ENCODE measurements around the gene RNF168. TPM values are rescaled to one million over a fixed set of nuclear protein-coding genes. Genes with fewer than 3 reads are reported as not detected.
A peak's percentile ranks its signal among the peaks of the same experiment; 100 is the strongest.
"Not testable (repeated sequence)": the region's sequence is repeated elsewhere in the genome, so short reads cannot be mapped to it uniquely, and the experiment has no call there.

Gene RNF168
- 10 to 100 TPM; 10.9 to 23.7 (median 15.3) TPM for total RNA-seq

DNA sequence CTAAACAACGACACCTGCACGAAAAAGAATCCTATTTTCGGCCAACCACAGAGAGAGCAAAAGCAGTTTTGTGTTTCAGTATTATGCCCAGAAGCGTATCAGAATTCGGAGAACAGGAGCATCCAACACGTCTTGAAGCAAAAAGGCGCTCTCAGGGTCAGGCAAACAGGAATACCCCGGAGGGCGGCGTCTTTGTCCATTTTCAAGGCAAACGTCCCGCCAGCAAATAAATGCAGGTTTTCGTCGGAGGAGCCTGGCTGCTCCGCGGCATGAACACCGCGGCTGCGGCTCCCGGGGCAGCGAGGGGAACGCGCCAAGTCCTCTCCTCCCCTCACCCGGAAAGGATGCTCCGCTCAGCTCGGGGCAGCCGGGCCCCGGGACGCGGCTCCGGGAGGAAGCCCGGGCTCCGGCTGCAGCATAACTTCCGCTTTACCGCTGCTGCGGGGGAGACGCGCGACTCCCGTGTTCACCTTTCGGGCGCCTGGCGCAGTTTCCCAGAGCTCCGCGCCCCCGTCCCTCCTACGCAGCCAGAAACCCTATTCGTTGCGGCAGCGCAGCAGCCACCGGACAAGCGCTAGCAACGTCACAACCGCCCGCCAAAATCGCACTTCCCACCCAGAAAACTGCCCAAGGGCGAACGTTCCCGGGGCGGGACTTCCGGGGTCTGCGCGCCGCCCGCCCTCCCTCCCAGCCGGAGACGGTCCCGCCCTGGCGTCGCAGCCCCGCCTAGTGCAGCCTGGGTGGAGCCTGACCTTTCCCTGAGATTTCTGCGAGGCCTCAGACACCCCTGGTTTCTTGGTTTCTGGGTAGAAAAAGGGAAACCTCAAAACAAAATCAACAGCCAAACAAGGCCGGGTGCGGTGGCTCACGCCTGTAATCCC is at the start of gene RNF168:
Gene RNF168, minus strand, starts transcription at position 573 of the 881 bp plus-strand sequence. CDS start 595 bp downstream, outside the sequence.
- Histone ChIP-seq H3K4me1 (replicated peaks in 1 of 2) (peaks cover 6 to 8% of the 10 kb centered on the region in 2 donors), H3K4me3 (peak within 1 kb of the TSS; percentile 74 to 88 (median 85)), H3K27ac (peak within 1 kb of the TSS; percentile 70 to 83)
- WGBS, 10 experiments: 0 to 2% (median 0%) methylated on average over 3 to 9 of the region's 75 CpGs; no CpG with 5 or more reads in 5 of the 10 experiments
- in situ Hi-C loops (cut with MboI; ENCODE audit: low pct_unique_long_range_greater_than_20kb in 2 of 9, low sequenced_read_pairs in 9 of 9, unreplicated experiment in 9 of 9): loop anchor here in 1 of 9 experiments (25.0 kb wide), 2 partner anchors 241 to 466 kb away; no protein-coding TSS in a partner anchor
- ATAC-seq (replicated peaks in 6 of 8): peak; percentile 71 to 92 (median 91)

- Histone ChIP-seq H3K4me1 (replicated peaks in 1 of 2) (no peaks in the 10 kb centered on the region), H3K27ac (no peak overlapping the region), H3K4me3 (no peak overlapping the region)
- no peak for ATAC-seq (replicated peaks in 6 of 8)
- 83 to 100% (median 95%) methylated on average over 2 to 5 of the region's 5 CpGs for WGBS, 10 experiments
- in situ Hi-C loops (cut with MboI; ENCODE audit: low pct_unique_long_range_greater_than_20kb in 2 of 9, low sequenced_read_pairs in 9 of 9, unreplicated experiment in 9 of 9): no loop called here
Observed at GRCh38 chr3:196552253-196552652, 48.7 kb upstream of the RNF168 start.

DNA sequence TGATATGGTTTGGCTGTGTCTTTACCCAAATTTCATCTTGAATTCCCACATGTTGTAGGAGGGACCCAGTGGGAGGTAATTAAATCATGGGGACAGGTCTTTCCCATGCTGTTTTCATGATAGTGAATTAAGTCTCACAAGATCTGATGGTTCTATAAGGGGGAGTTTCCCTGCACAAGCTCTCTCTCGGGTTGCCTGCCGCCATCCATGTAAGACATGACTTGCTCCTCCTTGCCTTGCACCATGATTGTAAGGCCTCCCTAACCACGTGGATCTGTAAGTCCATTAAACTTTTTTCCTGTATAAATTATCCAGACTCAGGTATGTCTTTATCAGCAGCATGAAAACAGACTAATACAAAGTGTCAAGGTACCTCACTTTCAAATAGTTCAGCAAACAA is 46.6 kb upstream of the RNF168 start:
- H3K4me3 ChIP-seq; in situ Hi-C loops (cut with MboI; ENCODE audit: low pct_unique_long_range_greater_than_20kb in 2 of 9, low sequenced_read_pairs in 9 of 9, unreplicated experiment in 9 of 9); ATAC-seq (replicated peaks in 6 of 8); H3K4me1 ChIP-seq (replicated peaks in 1 of 2); H3K27ac ChIP-seq: not testable (repeated sequence)
- 54 to 100% (median 100%) methylated on average over 2 to 3 of the region's 3 CpGs; no CpG with 5 or more reads in 5 of the 10 experiments for WGBS, 10 experiments

DNA sequence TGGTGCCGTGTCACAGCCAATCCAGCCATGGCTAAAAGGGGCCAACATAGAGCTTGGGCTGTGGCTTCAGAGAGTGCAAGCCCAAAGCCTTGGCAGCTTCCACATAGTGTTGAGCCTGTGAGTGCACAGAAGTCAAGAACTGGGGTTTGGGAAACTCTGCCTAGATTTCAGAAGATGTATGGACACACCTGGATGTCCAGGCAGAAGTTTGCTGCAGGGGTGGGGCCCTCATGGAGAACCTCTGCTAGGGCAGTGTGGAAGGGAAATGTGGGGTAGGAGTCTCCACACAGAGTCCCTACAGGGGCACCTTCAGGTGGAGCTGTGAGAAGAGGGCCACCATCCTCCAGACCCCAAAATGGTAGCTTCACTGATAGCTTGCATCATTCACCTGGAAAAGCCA is 45.7 kb upstream of the RNF168 start:
- WGBS, 10 experiments: 71 to 80% methylated on average over 1 of the region's 1 CpG; no CpG with 5 or more reads in 8 of the 10 experiments
- ATAC-seq (replicated peaks in 6 of 8); in situ Hi-C loops (cut with MboI; ENCODE audit: low pct_unique_long_range_greater_than_20kb in 2 of 9, low sequenced_read_pairs in 9 of 9, unreplicated experiment in 9 of 9): not testable (repeated sequence)

DNA sequence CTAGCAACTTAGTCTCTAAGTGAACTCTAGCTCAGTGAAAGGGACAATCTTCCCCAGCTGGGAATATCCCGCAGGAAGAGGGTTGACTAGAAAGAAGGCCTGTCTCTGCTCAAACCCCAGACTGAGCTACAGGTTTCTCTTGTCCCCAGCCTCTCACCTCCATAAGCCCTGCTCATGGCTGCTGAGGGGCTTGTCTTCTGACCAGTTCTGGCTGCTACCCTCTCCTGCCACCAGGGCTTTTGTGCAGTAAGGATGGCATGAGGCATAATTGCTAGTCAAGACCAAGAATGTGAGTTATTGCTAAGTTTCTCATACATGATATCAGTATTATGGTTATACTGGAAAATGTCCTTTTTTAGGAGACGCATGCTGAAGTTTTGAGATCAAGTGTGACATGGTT is 43.5 kb upstream of the RNF168 start:
- H3K27ac ChIP-seq: no peak overlapping the region
- WGBS, 10 experiments: 82 to 100% (median 92%) methylated on average over 1 to 2 of the region's 2 CpGs; no CpG with 5 or more reads in 5 of the 10 experiments
- H3K4me1 ChIP-seq (replicated peaks in 1 of 2): no peaks in the 10 kb centered on the region
- in situ Hi-C loops (cut with MboI; ENCODE audit: low pct_unique_long_range_greater_than_20kb in 2 of 9, low sequenced_read_pairs in 9 of 9, unreplicated experiment in 9 of 9): no loop called here
- H3K4me3 ChIP-seq: no peak overlapping the region
- no peak for ATAC-seq (replicated peaks in 6 of 8)

More for the DNA sequence above, 45.7 kb upstream of the RNF168 start:
- not testable (repeated sequence) for H3K4me3 ChIP-seq; H3K27ac ChIP-seq; H3K4me1 ChIP-seq (replicated peaks in 1 of 2)

DNA sequence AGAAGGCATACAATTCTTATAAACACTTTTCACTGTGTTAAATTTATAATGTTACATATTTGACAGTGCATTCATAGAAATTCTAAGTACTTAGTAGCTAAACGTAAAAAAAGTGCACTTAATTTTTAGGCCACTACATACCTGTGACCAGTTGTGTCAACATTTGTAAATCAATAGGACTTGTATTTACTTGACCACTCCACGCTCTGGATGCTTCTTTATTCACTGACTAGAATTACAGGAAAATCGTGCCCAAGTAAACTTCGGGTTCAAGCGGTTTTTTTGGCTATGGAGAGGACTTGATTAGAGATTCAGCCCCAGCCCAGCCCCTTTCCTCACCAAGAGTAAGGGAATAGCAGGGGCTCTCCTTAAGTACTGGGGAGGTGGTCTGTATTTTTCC is 43.0 kb upstream of the RNF168 start:
- 40 to 100% (median 76%) methylated on average over 1 to 5 of the region's 5 CpGs for WGBS, 10 experiments
- in situ Hi-C loops (cut with MboI; ENCODE audit: low pct_unique_long_range_greater_than_20kb in 2 of 9, low sequenced_read_pairs in 9 of 9, unreplicated experiment in 9 of 9): no loop called here
- H3K27ac ChIP-seq: no peak overlapping the region
- H3K4me3 ChIP-seq: no peak overlapping the region
- ATAC-seq (replicated peaks in 6 of 8): no peak
- no peaks in the 10 kb centered on the region for H3K4me1 ChIP-seq (replicated peaks in 1 of 2)

GRCh38 chr3:196544491-196544992 is 41.0 kb upstream of the RNF168 start:
- no peak for ATAC-seq (replicated peaks in 6 of 8)
- Histone ChIP-seq H3K4me3 (no peak overlapping the region), H3K4me1 (replicated peaks in 1 of 2) (no peaks in the 10 kb centered on the region), H3K27ac (no peak overlapping the region)
- in situ Hi-C loops (cut with MboI; ENCODE audit: low pct_unique_long_range_greater_than_20kb in 2 of 9, low sequenced_read_pairs in 9 of 9, unreplicated experiment in 9 of 9): no loop called here
- 66 to 100% (median 92%) methylated on average over 1 to 2 of the region's 2 CpGs; no CpG with 5 or more reads in 1 of the 10 experiments for WGBS, 10 experiments

- ATAC-seq (replicated peaks in 6 of 8): no peak
- WGBS, 10 experiments: 28 to 100% (median 90%) methylated on average over 2 to 6 of the region's 6 CpGs
- in situ Hi-C loops (cut with MboI; ENCODE audit: low pct_unique_long_range_greater_than_20kb in 2 of 9, low sequenced_read_pairs in 9 of 9, unreplicated experiment in 9 of 9): no loop called here
- Histone ChIP-seq H3K4me3 (no peak overlapping the region), H3K27ac (no peak overlapping the region), H3K4me1 (replicated peaks in 1 of 2) (no peaks in the 10 kb centered on the region)
Observed at GRCh38 chr3:196541684-196542445, 38.3 kb upstream of the RNF168 start.

GRCh38 chr3:196537319-196537984 is 33.9 kb upstream of the RNF168 start:
- no peak overlapping the region for H3K27ac ChIP-seq
- ATAC-seq (replicated peaks in 6 of 8): no peak
- in situ Hi-C loops (cut with MboI; ENCODE audit: low pct_unique_long_range_greater_than_20kb in 2 of 9, low sequenced_read_pairs in 9 of 9, unreplicated experiment in 9 of 9): no loop called here
- H3K4me1 ChIP-seq (replicated peaks in 1 of 2): no peaks in the 10 kb centered on the region
- H3K4me3 ChIP-seq: no peak overlapping the region
- 0 to 83% (median 53%) methylated on average over 1 to 11 of the region's 18 CpGs; no CpG with 5 or more reads in 1 of the 10 experiments for WGBS, 10 experiments

DNA sequence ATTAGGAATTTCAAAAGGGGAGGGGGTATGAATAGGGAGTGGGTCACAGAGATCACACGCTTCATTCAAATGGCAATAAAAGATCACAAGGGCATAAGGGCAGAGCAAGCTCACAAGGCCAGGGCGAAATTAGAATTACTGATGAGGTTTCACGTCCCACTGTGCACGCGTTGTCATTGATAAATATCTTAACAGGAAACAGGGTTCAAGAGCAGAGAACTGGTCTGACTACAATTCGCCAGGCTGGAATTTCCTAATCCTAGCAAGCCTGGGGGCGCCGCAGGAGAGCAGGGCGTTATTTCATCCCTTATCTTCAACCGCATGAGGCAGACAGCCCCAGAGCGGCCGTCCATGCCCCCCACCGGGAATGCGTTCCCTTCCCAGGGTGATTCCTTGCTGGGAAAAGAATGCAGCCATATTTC is 29.7 kb upstream of the RNF168 start:
- in situ Hi-C loops (cut with MboI; ENCODE audit: low pct_unique_long_range_greater_than_20kb in 2 of 9, low sequenced_read_pairs in 9 of 9, unreplicated experiment in 9 of 9): no loop called here
- H3K4me3 ChIP-seq: peak overlapping the region in 1 of 5 donors; percentile 8
- H3K4me1 ChIP-seq (replicated peaks in 1 of 2): no peaks in the 10 kb centered on the region
- peak in 2 of 8 experiments; percentile 26 to 38 for ATAC-seq (replicated peaks in 6 of 8)
- H3K27ac ChIP-seq: peak overlapping the region in 1 of 2 donors; percentile 29
- 0 to 71% (median 19%) methylated on average over 1 to 6 of the region's 14 CpGs; no CpG with 5 or more reads in 2 of the 10 experiments for WGBS, 10 experiments

GRCh38 chr3:196531418-196531817 is 27.9 kb upstream of the RNF168 start:
- Histone ChIP-seq H3K4me3 (no peak overlapping the region), H3K27ac (no peak overlapping the region), H3K4me1 (replicated peaks in 1 of 2) (no peaks in the 10 kb centered on the region)
- in situ Hi-C loops (cut with MboI; ENCODE audit: low pct_unique_long_range_greater_than_20kb in 2 of 9, low sequenced_read_pairs in 9 of 9, unreplicated experiment in 9 of 9): no loop called here
- WGBS, 10 experiments: 67 to 100% (median 88%) methylated on average over 2 to 3 of the region's 4 CpGs; no CpG with 5 or more reads in 4 of the 10 experiments
- ATAC-seq (replicated peaks in 6 of 8): no peak

DNA sequence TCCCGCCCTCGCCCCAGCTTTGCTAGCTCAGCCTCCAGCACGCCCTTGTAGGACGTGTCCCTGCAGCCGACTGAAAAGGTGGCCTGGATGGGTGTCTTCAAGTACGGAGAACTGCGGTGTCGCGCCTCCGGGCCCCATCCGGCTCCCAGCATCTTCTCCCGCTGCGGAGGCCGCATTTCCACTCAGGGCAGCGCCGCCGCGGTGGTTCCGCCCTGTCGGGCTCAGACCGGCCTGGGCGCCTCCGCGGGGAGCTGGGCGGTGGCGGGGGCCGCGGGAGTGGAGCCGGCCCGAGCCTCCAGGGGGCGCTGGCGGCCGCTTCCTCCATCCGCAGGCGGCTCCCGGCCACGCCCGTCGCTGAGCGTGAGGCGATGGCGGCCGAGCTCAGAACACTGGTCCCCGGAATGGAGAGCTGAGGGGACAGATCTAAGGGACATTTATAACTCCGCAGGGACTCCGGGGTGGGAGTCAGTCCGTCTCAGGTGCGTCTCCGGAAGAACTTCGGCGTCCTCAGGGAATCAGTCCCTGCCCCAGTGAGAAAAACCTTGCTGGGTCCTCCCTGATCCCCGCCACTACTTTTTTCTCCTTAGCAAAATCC is 25.2 kb upstream of the RNF168 start:
- no peaks in the 10 kb centered on the region for H3K4me1 ChIP-seq (replicated peaks in 1 of 2)
- ATAC-seq (replicated peaks in 6 of 8): peak; percentile 81 to 99 (median 96)
- in situ Hi-C loops (cut with MboI; ENCODE audit: low pct_unique_long_range_greater_than_20kb in 2 of 9, low sequenced_read_pairs in 9 of 9, unreplicated experiment in 9 of 9): no loop called here
- 0 to 75% (median 45%) methylated on average over 4 to 8 of the region's 52 CpGs; no CpG with 5 or more reads in 5 of the 10 experiments for WGBS, 10 experiments
- peak overlapping the region in 2 of 5 donors; percentile 18 to 30 for H3K4me3 ChIP-seq
- no peak overlapping the region for H3K27ac ChIP-seq
